T-helper 2 cell treated with Interferon-gamma antibody and Interleukin-4, amounts not matched to agents 5 μg/mL and 100 μg/mL, for 36 hours (primary cell): Measurements from ENCODE around the gene TFF1.

Experiments used
- DNase-seq: peaks from one replicate; pipeline ENCODE4 v3.0.0; 2021; ENCODE audit warnings: low spot score
- H3K27ac Mint-ChIP-seq: one replicate; pipeline ENCODE4 v1.8.0; 2021; ENCODE audit warnings: mild to moderate bottlenecking, mixed read lengths
- H3K27me3 Mint-ChIP-seq: one replicate; pipeline ENCODE4 v1.8.0; 2021; ENCODE audit warnings: low read depth, mixed read lengths
- H3K36me3 Mint-ChIP-seq: one replicate; pipeline ENCODE4 v1.8.0; 2021; ENCODE audit warnings: low read depth, mixed read lengths
- H3K4me1 Mint-ChIP-seq: one replicate; pipeline ENCODE4 v1.8.0; 2021; ENCODE audit warnings: low read depth, mixed read lengths
- H3K4me3 Mint-ChIP-seq: one replicate; pipeline ENCODE4 v1.8.0; 2022; ENCODE audit warnings: mild to moderate bottlenecking, moderate library complexity, mixed read lengths
- H3K9me3 Mint-ChIP-seq: one replicate; pipeline ENCODE4 v1.8.0; 2021; ENCODE audit warnings: mixed read lengths

The TFF1 gene

GRCh38 chr21:42330380-42331371, 35.7 kb downstream of the TFF1 start:
- Mint-ChIP-seq H3K36me3 (no peaks in the 10 kb centered on the region), H3K4me3 (no peak overlapping the region), H3K27ac (no peak overlapping the region), H3K27me3 (peaks cover 36% of the 10 kb centered on the region), H3K4me1 (peaks cover 2% of the 10 kb centered on the region), H3K9me3 (peaks cover 5% of the 10 kb centered on the region)
- no peak for DNase-seq

GRCh38 chr21:42324896-42325295, 41.4 kb downstream of the TFF1 start:
- H3K9me3 Mint-ChIP-seq: no peaks in the 10 kb centered on the region
- peaks cover 26% of the 10 kb centered on the region for H3K27me3 Mint-ChIP-seq
- H3K27ac Mint-ChIP-seq: no peak overlapping the region

GRCh38 chr21:42321845-42322244, 44.5 kb downstream of the TFF1 start:
- H3K4me1 Mint-ChIP-seq: peaks cover 5% of the 10 kb centered on the region

More at GRCh38 chr21:42324896-42325295, 41.4 kb downstream of the TFF1 start:
- no peak for DNase-seq
- H3K4me3 Mint-ChIP-seq: no peak overlapping the region
- no peaks in the 10 kb centered on the region for H3K4me1 Mint-ChIP-seq
- no peaks in the 10 kb centered on the region for H3K36me3 Mint-ChIP-seq

DNA sequence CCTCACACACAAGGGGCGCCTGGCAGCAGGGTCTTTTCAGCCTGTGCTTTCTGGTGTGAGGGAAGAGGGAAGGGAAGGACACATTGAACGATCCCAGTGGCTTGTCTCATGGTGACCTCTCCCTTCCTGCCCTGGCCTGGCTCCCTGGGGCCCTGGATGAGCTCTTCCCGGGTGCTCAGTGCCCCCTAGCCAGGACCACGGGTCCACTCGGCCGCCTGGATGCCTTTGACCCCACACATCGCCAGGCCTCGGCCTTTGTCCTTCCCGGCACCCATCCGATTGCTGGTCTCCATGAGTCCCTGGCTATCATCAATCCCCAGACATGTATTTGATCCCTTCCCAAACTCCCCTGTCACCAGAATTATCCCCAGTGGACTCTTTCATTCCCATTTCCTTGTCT, 45.1 kb downstream of the TFF1 start:
- H3K4me1 Mint-ChIP-seq: peaks cover 5% of the 10 kb centered on the region
- no peaks in the 10 kb centered on the region for H3K9me3 Mint-ChIP-seq
- no peak overlapping the region for H3K27ac Mint-ChIP-seq
- H3K27me3 Mint-ChIP-seq: peaks cover 18% of the 10 kb centered on the region
- H3K36me3 Mint-ChIP-seq: no peaks in the 10 kb centered on the region
- H3K4me3 Mint-ChIP-seq: no peak overlapping the region
- no peak for DNase-seq

More at GRCh38 chr21:42321845-42322244, 44.5 kb downstream of the TFF1 start:
- no peak for DNase-seq
- H3K27ac Mint-ChIP-seq: no peak overlapping the region
- no peaks in the 10 kb centered on the region for H3K36me3 Mint-ChIP-seq
- H3K4me3 Mint-ChIP-seq: no peak overlapping the region
- H3K27me3 Mint-ChIP-seq: peaks cover 21% of the 10 kb centered on the region
- no peaks in the 10 kb centered on the region for H3K9me3 Mint-ChIP-seq

DNA sequence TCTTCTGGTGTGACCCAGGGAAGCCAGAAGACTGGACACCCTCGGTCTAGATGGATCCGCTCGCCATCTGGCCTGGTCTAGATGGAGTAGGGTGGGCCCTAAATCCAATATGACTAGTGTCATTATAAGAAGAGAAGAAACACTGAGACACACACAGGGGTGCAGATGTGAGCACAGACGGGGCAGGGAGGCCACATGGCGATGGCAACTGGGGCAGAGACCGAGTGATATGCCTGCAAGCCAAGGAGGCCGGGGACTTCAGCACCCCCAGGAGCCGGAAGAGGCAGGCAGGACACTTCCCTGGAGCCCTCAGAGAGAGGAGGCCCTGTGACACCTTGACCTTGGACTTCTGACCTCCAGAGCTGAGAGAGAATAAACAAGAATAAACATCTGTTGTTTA, 45.5 kb downstream of the TFF1 start:
- peaks cover 5% of the 10 kb centered on the region for H3K4me1 Mint-ChIP-seq
- no peak for DNase-seq
- no peak overlapping the region for H3K4me3 Mint-ChIP-seq
- no peaks in the 10 kb centered on the region for H3K9me3 Mint-ChIP-seq
- H3K27ac Mint-ChIP-seq: no peak overlapping the region
- peaks cover 16% of the 10 kb centered on the region for H3K27me3 Mint-ChIP-seq
- H3K36me3 Mint-ChIP-seq: no peaks in the 10 kb centered on the region

GRCh38 chr21:42319851-42320572, 46.3 kb downstream of the TFF1 start:
- Mint-ChIP-seq H3K9me3 (no peaks in the 10 kb centered on the region), H3K4me3 (no peak overlapping the region), H3K4me1 (peaks cover 5% of the 10 kb centered on the region), H3K36me3 (no peaks in the 10 kb centered on the region), H3K27me3 (peaks cover 10% of the 10 kb centered on the region), H3K27ac (no peak overlapping the region)
- no peak for DNase-seq

- no peak overlapping the region for H3K4me3 Mint-ChIP-seq
- H3K27ac Mint-ChIP-seq: no peak overlapping the region
- H3K9me3 Mint-ChIP-seq: no peaks in the 10 kb centered on the region
- peaks cover 5% of the 10 kb centered on the region for H3K4me1 Mint-ChIP-seq
- DNase-seq: no peak
- peaks cover 4% of the 10 kb centered on the region for H3K27me3 Mint-ChIP-seq
- H3K36me3 Mint-ChIP-seq: no peaks in the 10 kb centered on the region
These were observed 47.0 kb downstream of the TFF1 start for GRCh38 chr21:42319376-42319775.

- Mint-ChIP-seq H3K4me1 (peaks cover 5% of the 10 kb centered on the region), H3K4me3 (no peak overlapping the region)
These were observed 48.2 kb downstream of the TFF1 start for GRCh38 chr21:42317826-42318746.

DNA sequence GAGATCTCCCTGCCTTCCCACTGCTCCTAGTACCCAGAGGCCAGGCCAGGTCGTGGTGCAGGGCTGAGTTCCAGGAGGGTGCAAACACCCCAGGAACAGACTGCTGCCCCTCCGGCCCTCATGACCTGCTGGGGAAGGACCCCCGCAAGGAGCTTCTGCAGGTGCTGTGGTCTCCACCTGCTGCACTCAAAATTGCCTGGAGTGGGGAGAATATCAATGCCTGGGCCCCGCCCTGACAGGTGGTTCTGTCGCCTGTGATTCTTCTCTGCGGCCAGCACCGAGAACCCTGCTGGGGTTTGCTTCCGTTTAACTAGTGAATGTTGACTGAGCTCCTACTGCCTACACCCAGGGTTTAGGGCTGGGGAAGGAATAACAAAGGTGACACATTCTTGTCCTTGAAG, 49.0 kb downstream of the TFF1 start:
- H3K4me3 Mint-ChIP-seq: no peak overlapping the region
- H3K36me3 Mint-ChIP-seq: no peaks in the 10 kb centered on the region
- no peak overlapping the region for H3K27ac Mint-ChIP-seq
- H3K9me3 Mint-ChIP-seq: no peaks in the 10 kb centered on the region
- no peak for DNase-seq
- H3K4me1 Mint-ChIP-seq: peaks cover 5% of the 10 kb centered on the region
- H3K27me3 Mint-ChIP-seq: no peaks in the 10 kb centered on the region

More at GRCh38 chr21:42317826-42318746, 48.2 kb downstream of the TFF1 start:
- Mint-ChIP-seq H3K27me3 (no peaks in the 10 kb centered on the region), H3K9me3 (no peaks in the 10 kb centered on the region), H3K27ac (no peak overlapping the region), H3K36me3 (no peaks in the 10 kb centered on the region)
- DNase-seq: no peak

GRCh38 chr21:42316891-42317290, 49.4 kb downstream of the TFF1 start:
- Mint-ChIP-seq H3K9me3 (no peaks in the 10 kb centered on the region), H3K4me3 (no peak overlapping the region), H3K4me1 (peaks cover 5% of the 10 kb centered on the region), H3K36me3 (no peaks in the 10 kb centered on the region), H3K27me3 (no peaks in the 10 kb centered on the region), H3K27ac (no peak overlapping the region)
- DNase-seq: no peak

GRCh38 chr21:42315296-42315891, 50.9 kb downstream of the TFF1 start, which contains the start of gene TFF3:
Gene TFF3 (minus strand): TSS chr21:42315409. CDS start chr21:42315374, 35 bp downstream.
- Mint-ChIP-seq H3K27ac (no peak within 1 kb of the TSS), H3K4me3 (no peak within 1 kb of the TSS), H3K36me3 (no peaks in the 10 kb centered on the region), H3K9me3 (no peaks in the 10 kb centered on the region), H3K27me3 (no peaks in the 10 kb centered on the region), H3K4me1 (peaks cover 5% of the 10 kb centered on the region)
- no peak for DNase-seq

GRCh38 chr21:42314616-42315295, 51.6 kb downstream of the TFF1 start:
- Mint-ChIP-seq H3K27me3 (no peaks in the 10 kb centered on the region), H3K4me3 (no peak overlapping the region)

More at GRCh38 chr21:42314616-42315295, 51.6 kb downstream of the TFF1 start:
- H3K36me3 Mint-ChIP-seq: no peaks in the 10 kb centered on the region
- H3K9me3 Mint-ChIP-seq: no peaks in the 10 kb centered on the region
- H3K27ac Mint-ChIP-seq: no peak overlapping the region
- no peak for DNase-seq
- peaks cover 6% of the 10 kb centered on the region for H3K4me1 Mint-ChIP-seq
